K562 (cell line): ENCODE data around the gene SLC4A5. TPM values are rescaled to one million over a fixed set of nuclear protein-coding genes. Genes with fewer than 3 reads are reported as not detected.
A peak's percentile ranks its signal among the peaks of the same experiment; 100 is the strongest.

Experiments used
- ATAC-seq: fragments of 200-7000 bp; cut with Tn5 transposase; 3 replicates; pipeline ENCODE4 v1.9.1; 2020; ENCODE audit warnings: moderate library complexity
- BruUV-seq: library from RNA; stranded (reverse); fragments of 400-500 nt; replicated peaks from 2 replicates; lab custom pipeline; 2021; lab: Mats Ljungman, UMichigan
- CTCF ChIA-PET: fragments of 300-600 bp; formaldehyde crosslinking; extraction: SDS; loops from one replicate; lab custom pipeline; 2021; ENCODE audit warnings: low intra/inter-chr PET ratio; lab: Yijun Ruan, JAX
- POLR2A ChIA-PET: fragments of 300-600, 350-650 bp; sonication (Branson Sonifier 250); formaldehyde crosslinking; extraction: SDS; loops from one replicate; lab custom pipeline; 2021; ENCODE audit warnings: antibody characterized with exemption, inconsistent platforms; lab: Yijun Ruan, JAX
- DNase-seq, 4 experiments: peaks; one replicate each; pipeline versions ENCODE4 v3.0.0 to v3.0.0-alpha.2; 2011 to 2018; ENCODE audit warnings: low spot score in 3 of 4, mixed read lengths in 3 of 4; ENCODE audit errors: extremely low read depth in 1 of 4
- FAIRE-seq: peaks from 2 replicates; lab custom pipeline; 2011; peaks lifted over from hg19 to GRCh38; lab: Jason Lieb, UNC
- H2AFZ ChIP-seq: 2 replicates; pipeline ENCODE4 v1.6.0; 2011; ENCODE audit warnings: low read depth, low read length, control low read depth, inconsistent platforms
- H3K27ac ChIP-seq: fragments of 200-600 bp; 3 replicates; pipeline ENCODE4 v1.8.0; 2011; ENCODE audit warnings: low read depth, mild to moderate bottlenecking, control low read depth, inconsistent platforms, low read length, moderate library complexity, mixed read lengths; ENCODE audit errors: extremely low read depth
- H3K27me3 ChIP-seq, 2 experiments: fragments of 300-600 bp in 1 of 2; 2 replicates in 1 of 2; 3 replicates in 1 of 2; pipeline versions ENCODE4 v1.6.0 to v1.8.0; 2011; ENCODE audit warnings: inconsistent platforms in 2 of 2, low read length in 2 of 2, mild to moderate bottlenecking in 1 of 2, mixed read lengths in 1 of 2, moderate library complexity in 1 of 2; ENCODE audit not compliant: control insufficient read depth in 2 of 2, insufficient read depth in 2 of 2
- H3K36me3 ChIP-seq: fragments of 300-600 bp; 3 replicates; pipeline ENCODE4 v1.8.0; 2011; ENCODE audit warnings: mild to moderate bottlenecking, low read length, inconsistent platforms; ENCODE audit not compliant: control insufficient read depth, insufficient read depth
- H3K4me1 ChIP-seq, 2 experiments: fragments of 200-600 bp in 1 of 2; replicated peaks in 1 of 2; 2 replicates in 1 of 2; 3 replicates in 1 of 2; pipeline versions ENCODE4 v1.5.1 to v1.8.0; 2011; ENCODE audit warnings: inconsistent platforms in 2 of 2, low read length in 2 of 2, mild to moderate bottlenecking in 1 of 2, mixed read lengths in 1 of 2, moderate library complexity in 1 of 2; ENCODE audit not compliant: control insufficient read depth in 2 of 2, insufficient read depth in 2 of 2
- H3K4me2 ChIP-seq: 2 replicates; pipeline ENCODE4 v1.6.1; 2011; ENCODE audit warnings: low read length, control low read depth, inconsistent platforms, mixed read lengths; ENCODE audit not compliant: insufficient read depth
- H3K4me3 ChIP-seq: fragments of 200-600 bp; sonication (generic), shearing (Covaris generic); 2 replicates; pipeline ENCODE4 v1.5.1; 2016; ENCODE audit warnings: control low read depth, inconsistent platforms
- H3K79me2 ChIP-seq: fragments of 200-600 bp; 3 replicates; pipeline ENCODE4 v1.8.0; 2011; ENCODE audit warnings: low read length, inconsistent platforms; ENCODE audit not compliant: control insufficient read depth, insufficient read depth
- H3K9ac ChIP-seq, 2 experiments: 2 replicates each; pipeline versions ENCODE4 v1.6.0 to v1.6.1; 2011; ENCODE audit warnings: low read depth in 2 of 2, low read length in 2 of 2, control low read depth in 1 of 2, inconsistent platforms in 1 of 2, mild to moderate bottlenecking in 1 of 2, mixed read lengths in 1 of 2; ENCODE audit not compliant: insufficient read depth in 1 of 2
- H3K9me1 ChIP-seq: one replicate; pipeline ENCODE4 v1.6.0; 2011; ENCODE audit warnings: inconsistent platforms, mild to moderate bottlenecking, low read length, moderate library complexity; ENCODE audit not compliant: control insufficient read depth, insufficient read depth
- H3K9me3 ChIP-seq: replicated peaks from 2 replicates; pipeline ENCODE4 v1.5.1; 2011; ENCODE audit warnings: low read depth, low read length, inconsistent platforms; ENCODE audit not compliant: control insufficient read depth, insufficient read depth
- H4K20me1 ChIP-seq: replicated peaks from 2 replicates; pipeline ENCODE4 v1.6.1; 2011; ENCODE audit warnings: low read length, inconsistent platforms, mixed read lengths; ENCODE audit not compliant: control insufficient read depth, insufficient read depth
- ATF6 ChIP-seq: sonication (generic); formaldehyde crosslinking; IDR thresholded peaks from 2 replicates; pipeline ENCODE4 v1.4.0; 2020; ENCODE audit warnings: mild to moderate bottlenecking, missing genetic modification reagents
- ELF4 ChIP-seq: fragments of 450-650 bp; formaldehyde crosslinking; IDR thresholded peaks from 2 replicates; pipeline ENCODE4 v1.4.0; 2022; ENCODE audit warnings: missing genetic modification characterization
- FOXP1 ChIP-seq: sonication (generic); formaldehyde crosslinking; IDR thresholded peaks from 2 replicates; pipeline ENCODE4 v1.8.0; 2022; ENCODE audit warnings: mild to moderate bottlenecking, missing genetic modification reagents
- MITF ChIP-seq: IDR thresholded peaks from 2 replicates; pipeline ENCODE4 v1.6.1; 2014; ENCODE audit warnings: antibody characterized with exemption
- MLX ChIP-seq, 2 experiments: fragments of 450-650 bp in 1 of 2; sonication (generic) in 1 of 2; formaldehyde crosslinking; conservative IDR thresholded peaks; 2 replicates each; pipeline versions ENCODE4 v1.4.0 to v1.8.1; 2020 to 2022; ENCODE audit warnings: mild to moderate bottlenecking in 1 of 2, missing genetic modification reagents in 1 of 2
- NCOA4 ChIP-seq: fragments of 450-650 bp; IDR thresholded peaks from 2 replicates; pipeline ENCODE4 v1.6.1; 2018; ENCODE audit warnings: mild to moderate bottlenecking; ENCODE audit not compliant: partially characterized antibody
- NR2C2 ChIP-seq, 2 experiments: fragments of 200-800 bp in 1 of 2; sonication (Bioruptor generic) in 1 of 2; sonication (generic) in 1 of 2; formaldehyde crosslinking in 1 of 2; IDR thresholded peaks; 2 replicates each; pipeline versions ENCODE4 v1.6.1 to v1.8.0; 2016 to 2022; ENCODE audit warnings: mild to moderate bottlenecking in 1 of 2, missing compliant biosample characterization in 1 of 2, missing genetic modification characterization in 1 of 2, missing genetic modification reagents in 1 of 2
- TCF7 ChIP-seq: sonication (generic); IDR thresholded peaks from 2 replicates; pipeline ENCODE4 v1.6.1; 2016; ENCODE audit warnings: antibody characterized with exemption, borderline replicate concordance
- ZBTB12 ChIP-seq: fragments of 250-450 bp; sonication (Bioruptor Pico); IDR thresholded peaks from 2 replicates; pipeline ENCODE4 v1.4.0; 2020
- ZNF274 ChIP-seq: IDR thresholded peaks from 2 replicates; pipeline ENCODE4 v1.6.1; 2011; ENCODE audit warnings: low read depth, mild to moderate bottlenecking, low read length, moderate library complexity, borderline replicate concordance
- ZNF639 ChIP-seq, 2 experiments: fragments of 200-800 bp in 1 of 2; sonication (Bioruptor generic) in 1 of 2; sonication (generic) in 1 of 2; formaldehyde crosslinking in 1 of 2; IDR thresholded peaks in 1 of 2; conservative IDR thresholded peaks in 1 of 2; 2 replicates each; pipeline versions ENCODE4 v1.5.0 to v1.6.1; 2016 to 2020; ENCODE audit warnings: missing compliant biosample characterization in 1 of 2, missing genetic modification characterization in 1 of 2, missing genetic modification reagents in 1 of 2
- WGBS: fragments of 100-300 bp; shearing (Covaris generic); methylation state at CpG from one replicate; pipeline ENCODE4 v1.1.6; 2016; ENCODE audit warnings: low coverage, mixed read lengths; ENCODE audit not compliant: insufficient coverage; ENCODE audit errors: missing lambda C conversion rate; 5-methylcytosine and 5-hydroxymethylcytosine counted together
- in situ Hi-C: fragments of 300-500 bp; cut with MboI; formaldehyde crosslinking; loops from 4 replicates; pipeline ENCODE4 v1.15.0; 2018; ENCODE audit warnings: inconsistent platforms, mixed read lengths
- intact Hi-C: fragments of 100-400 bp; cut with micrococcal nuclease; formaldehyde crosslinking; loops from 2 replicates; pipeline ENCODE4 v1.14.2; 2022
- polyA plus RNA-seq, 8 experiments: library from polyadenylated mRNA; depleted of rRNA in 4 of 8; stranded (reverse) in 5 of 8; unstranded in 3 of 8; fragments of >200 nt; fragmentation: Nextera tagmentation in 2 of 8; fragmentation: Illumina TruSeq in 1 of 8; extraction: Ambion mirVana in 2 of 8; extraction: Trizol in 1 of 8; gene quantifications; 2 replicates each; pipeline versions ENCODE4 v1.2.1 to v1.2.3, GENCODE V29; 2011 to 2014; ENCODE audit warnings: inconsistent platforms in 1 of 8, missing spikeins in 1 of 8
- total RNA-seq, 7 experiments: library from RNA; depleted of rRNA in 6 of 7; stranded (reverse); fragments of >200 nt in 6 of 7; fragmentation: Illumina TruSeq in 2 of 7; extraction: Trizol in 2 of 7; gene quantifications; 2 replicates each; pipeline versions ENCODE4 v1.2.1 to v1.2.3, GENCODE V29; 2011 to 2021; ENCODE audit warnings: low replicate concordance in 1 of 7

Gene SLC4A5
- total and polyA plus RNA-seq, 9 of the 15 experiments (the other 6 are each of a cell fraction or from before 2014, with no cell fraction given): 0.03 to 0.77 (median 0.14) TPM; not detected in 1

GRCh38 chr2:74198023-74198460 lies 145.2 kb downstream of the SLC4A5 start:
- intact Hi-C loops (loop anchor here (1.0 to 2.0 kb wide), 3 partner anchors 12 to 49 kb away; no protein-coding TSS in a partner anchor), in situ Hi-C loops (no loop called here)
- no peak for DNase-seq
- no peak for ATAC-seq
- CTCF ChIA-PET: no interaction called here
- H3K9ac ChIP-seq: peak overlapping the region in 1 of 2 experiments; percentile 99; a peak in 3 of 4 replicates
- H2AFZ ChIP-seq: peak overlapping the region; percentile 78
- H3K4me3 ChIP-seq: peak overlapping the region; percentile 72
- H3K27me3 ChIP-seq: no peaks in the 10 kb centered on the region
- FAIRE-seq: peak; percentile 97
- H3K79me2 ChIP-seq: peaks cover 52% of the 10 kb centered on the region
- H4K20me1 ChIP-seq: peaks cover 16% of the 10 kb centered on the region
- H3K9me3 ChIP-seq: no peaks in the 10 kb centered on the region
- H3K9me1 ChIP-seq: peaks cover 3% of the 10 kb centered on the region
- 24% methylated on average over 18 of the region's 18 CpGs for WGBS
- peak overlapping the region; percentile 100 for H3K27ac ChIP-seq
- H3K4me1 ChIP-seq: peaks cover 19 to 32% of the 10 kb centered on the region in 2 experiments
- BruUV-seq: no TSS peak
- POLR2A ChIA-PET: interaction anchor here (0.6 to 5.8 kb wide), 18 partner anchors 10 to 190 kb away, joined by 3 to 98 read pairs (median 4); partner anchors contain the start of genes BOLA3 and MOB1A
- peak overlapping the region; percentile 96 for H3K4me2 ChIP-seq
- H3K36me3 ChIP-seq: peaks cover 31% of the 10 kb centered on the region
- no peak for TF ChIP-seq FOXP1
- TF ChIP-seq NR2C2 (CRISPR knock-in tag; IDR thresholded peaks at IDR 0.05): no peak
- TF ChIP-seq NR2C2 (tag; IDR thresholded peaks at IDR 0.05): 0 out of 2 replicates have a peak, but pooled peaks have one; percentile 25
- no peak for TF ChIP-seq MITF
- no peak for TF ChIP-seq ELF4 (CRISPR knock-in tag)
- TF ChIP-seq ZNF274: no peak
- TF ChIP-seq ATF6 (CRISPR knock-in tag): no peak
- no peak for TF ChIP-seq ZBTB12 (CRISPR knock-in tag)
- TF ChIP-seq NCOA4: no peak
- peak in 1 of 2 experiments; percentile 37; a peak in 1 of 4 replicates for TF ChIP-seq ZNF639 (CRISPR knock-in tag; conservative IDR thresholded peaks at IDR 0.05 in 1 of 2, IDR thresholded peaks at IDR 0.05 in 1 of 2)
- no peak for TF ChIP-seq MLX (CRISPR knock-in tag; conservative IDR thresholded peaks at IDR 0.05)
- TF ChIP-seq TCF7: no peak
